Upper lobe of left lung (tissue), 6 donors: ENCODE results near the gene POLR1D. TPM values are rescaled to one million over a fixed set of nuclear protein-coding genes. Genes with fewer than 3 reads are reported as not detected.

Source experiments
- ATAC-seq, 2 donors: fragments of 200-7000 bp; cut with Tn5 transposase; one replicate each; pipeline ENCODE4 v1.9.1; 2022; ENCODE audit warnings: mild to moderate bottlenecking in 2 of 2, moderate library complexity in 2 of 2; ENCODE audit not compliant: low FRiP score in 2 of 2
- DNase-seq, 2 donors: peaks; one replicate each; pipeline ENCODE4 v3.0.0-alpha.2; 2019 to 2020
- H3K27ac ChIP-seq, 4 donors: fragments of 200-600 bp; sonication (generic); one replicate each; pipeline ENCODE4 v1.5.1; 2016 to 2019
- H3K27me3 ChIP-seq, 4 donors: fragments of 200-600 bp; sonication (generic); one replicate each; pipeline ENCODE4 v1.5.1; 2017 to 2019
- H3K36me3 ChIP-seq, 4 donors: fragments of 200-600 bp; sonication (generic); one replicate each; pipeline ENCODE4 v1.5.1; 2016 to 2019
- H3K4me1 ChIP-seq, 4 donors: fragments of 200-600 bp; sonication (generic); one replicate each; pipeline ENCODE4 v1.5.1; 2018 to 2019
- H3K4me3 ChIP-seq, 4 donors: fragments of 200-600 bp; sonication (generic); one replicate each; pipeline ENCODE4 v1.5.1; 2017 to 2019; ENCODE audit warnings: mild to moderate bottlenecking in 2 of 4, moderate library complexity in 1 of 4
- H3K9me3 ChIP-seq, 4 donors: fragments of 200-600 bp; sonication (generic); one replicate each; pipeline ENCODE4 v1.5.1; 2018 to 2019
- EP300 ChIP-seq, 4 donors: sonication (generic); formaldehyde crosslinking; IDR thresholded peaks; one replicate each; pipeline ENCODE4 v1.5.1; 2017; ENCODE audit warnings: antibody characterized with exemption in 4 of 4, control low read depth in 2 of 4
- POLR2A ChIP-seq, 4 donors: fragments of 450-650 bp; IDR thresholded peaks; one replicate each; pipeline ENCODE4 v1.5.1; 2016 to 2017; ENCODE audit warnings: antibody characterized with exemption in 4 of 4, mild to moderate bottlenecking in 2 of 4
- POLR2AphosphoS5 ChIP-seq, 2 donors: sonication (generic); formaldehyde crosslinking; IDR thresholded peaks; one replicate each; pipeline ENCODE4 v1.5.1; 2017; ENCODE audit warnings: antibody characterized with exemption in 2 of 2
- WGBS, 2 donors: methylation state at CpG; one replicate each; pipeline ENCODE4 v1.1.5; 2017 to 2018; 5-methylcytosine and 5-hydroxymethylcytosine counted together
- total RNA-seq, 6 donors: library from RNA; depleted of rRNA in 4 of 6; stranded (reverse); fragments of >200 nt in 4 of 6; gene quantifications; one replicate each; pipeline versions ENCODE4 v1.1.0 to v1.2.1, GENCODE V29; 2016 to 2021
- TF ChIP-seq, protein P1 (sequence below), 6 experiments: fragments of 450-650 bp in 4 of 6; fragments of 200-600 bp in 2 of 6; sonication (generic) in 2 of 6; IDR thresholded peaks; one replicate each; pipeline ENCODE4 v1.5.1; 2016 to 2019; ENCODE audit warnings: antibody characterized with exemption in 6 of 6
- donor health status: DM: no; HTN: no; CAD: no; lungs with moderate emphysema.
- donor health status: DM: no; HTN: yes; CAD: no; lungs with severe emphysema.

The POLR1D gene
- total RNA-seq, 6 donors from 2014 or later = 99.6 to 186 (median 122) TPM

- Histone ChIP-seq H3K27me3 (no peaks in the 10 kb centered on the region), H3K9me3 (no peaks in the 10 kb centered on the region), H3K4me3 (peak overlapping the region; percentile 67 to 96 (median 88)), H3K4me1 (peaks cover 23 to 43% (median 36%) of the 10 kb centered on the region in 4 donors), H3K27ac (peak overlapping the region; percentile 96 to 100 (median 98)), H3K36me3 (peaks cover 0 to 4% (median 0%) of the 10 kb centered on the region in 4 donors)
- TF ChIP-seq, protein P1, sequence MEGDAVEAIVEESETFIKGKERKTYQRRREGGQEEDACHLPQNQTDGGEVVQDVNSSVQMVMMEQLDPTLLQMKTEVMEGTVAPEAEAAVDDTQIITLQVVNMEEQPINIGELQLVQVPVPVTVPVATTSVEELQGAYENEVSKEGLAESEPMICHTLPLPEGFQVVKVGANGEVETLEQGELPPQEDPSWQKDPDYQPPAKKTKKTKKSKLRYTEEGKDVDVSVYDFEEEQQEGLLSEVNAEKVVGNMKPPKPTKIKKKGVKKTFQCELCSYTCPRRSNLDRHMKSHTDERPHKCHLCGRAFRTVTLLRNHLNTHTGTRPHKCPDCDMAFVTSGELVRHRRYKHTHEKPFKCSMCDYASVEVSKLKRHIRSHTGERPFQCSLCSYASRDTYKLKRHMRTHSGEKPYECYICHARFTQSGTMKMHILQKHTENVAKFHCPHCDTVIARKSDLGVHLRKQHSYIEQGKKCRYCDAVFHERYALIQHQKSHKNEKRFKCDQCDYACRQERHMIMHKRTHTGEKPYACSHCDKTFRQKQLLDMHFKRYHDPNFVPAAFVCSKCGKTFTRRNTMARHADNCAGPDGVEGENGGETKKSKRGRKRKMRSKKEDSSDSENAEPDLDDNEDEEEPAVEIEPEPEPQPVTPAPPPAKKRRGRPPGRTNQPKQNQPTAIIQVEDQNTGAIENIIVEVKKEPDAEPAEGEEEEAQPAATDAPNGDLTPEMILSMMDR (IDR thresholded peaks at IDR 0.05) = peak in 5 of 6 experiments; percentile 18 to 68 (median 55)
- no peak for TF ChIP-seq EP300 (IDR thresholded peaks at IDR 0.05)
- DNase-seq = peak in 1 of 2 donors; percentile 41
- ATAC-seq = peak in 1 of 2 donors; percentile 41
- 0 to 2% methylated on average over 11 to 37 of the region's 47 CpGs for WGBS, 2 donors
These were observed 1.8 kb upstream of the POLR1D start for GRCh38 chr13:27619728-27620376.

DNA sequence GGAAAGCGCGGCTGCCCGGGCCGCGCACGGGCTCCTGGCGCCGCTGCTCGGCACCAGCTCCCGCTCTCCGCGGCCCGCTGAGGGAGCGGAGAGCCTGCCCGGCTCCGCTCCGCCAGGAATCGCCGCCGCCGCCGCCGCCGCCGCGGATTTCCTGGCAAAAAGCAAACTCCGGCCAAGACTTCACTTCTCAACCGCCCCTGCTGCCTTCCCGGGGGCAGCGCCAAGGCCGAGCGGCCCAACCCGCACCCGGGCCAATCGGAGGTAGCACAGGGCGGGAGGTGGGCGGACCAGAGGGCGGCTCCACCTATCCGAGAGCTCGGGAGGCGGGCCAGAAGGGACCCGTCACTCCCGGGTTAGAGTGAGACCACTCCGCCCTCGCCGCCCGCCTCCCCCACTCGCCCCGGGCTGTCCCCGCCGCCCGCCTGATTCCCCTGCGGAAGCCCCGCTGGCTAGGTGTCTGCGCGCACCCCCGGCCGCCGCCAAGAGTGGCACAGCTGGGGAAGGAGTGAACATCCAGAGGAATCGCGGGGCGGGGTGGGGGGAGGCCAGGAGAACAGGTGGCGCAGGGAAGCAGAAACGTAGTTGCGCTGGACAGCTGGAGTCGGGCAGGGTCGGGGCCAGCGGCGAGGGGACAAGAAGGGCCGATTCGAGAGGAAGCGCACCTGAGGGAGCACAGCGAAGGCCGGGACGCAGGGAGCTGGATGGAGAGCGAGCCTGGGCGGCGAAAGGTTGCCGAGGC, 1.1 kb upstream of the POLR1D start, which contains the start of gene LNX2:
Gene LNX2, minus strand, starts transcription at position 153 of the 739 bp plus-strand sequence. CDS start 38,826 bp downstream, outside the sequence.
- Histone ChIP-seq H3K27me3 (no peaks in the 10 kb centered on the region), H3K4me3 (peak within 1 kb of the TSS; percentile 67 to 96 (median 88)), H3K9me3 (no peaks in the 10 kb centered on the region), H3K4me1 (peaks cover 23 to 41% (median 38%) of the 10 kb centered on the region in 4 donors), H3K36me3 (peaks cover 0 to 4% (median 0%) of the 10 kb centered on the region in 4 donors), H3K27ac (peak within 1 kb of the TSS; percentile 96 to 100 (median 98))
- TF ChIP-seq EP300 (IDR thresholded peaks at IDR 0.05) (peak in 1 of 4 donors; percentile 19), POLR2AphosphoS5 (IDR thresholded peaks at IDR 0.05) (peak; percentile 56 to 92), POLR2A (IDR thresholded peaks at IDR 0.05) (peak in 3 of 4 donors; percentile 15 to 95 (median 89))
- TF ChIP-seq, protein P1 (IDR thresholded peaks at IDR 0.05) = peak in 2 of 6 experiments; percentile 11 to 30
- WGBS, 2 donors = 0 to 1% methylated on average over 34 to 39 of the region's 79 CpGs
- peak; percentile 97 to 98 for ATAC-seq
- DNase-seq = peak; percentile 99

DNA sequence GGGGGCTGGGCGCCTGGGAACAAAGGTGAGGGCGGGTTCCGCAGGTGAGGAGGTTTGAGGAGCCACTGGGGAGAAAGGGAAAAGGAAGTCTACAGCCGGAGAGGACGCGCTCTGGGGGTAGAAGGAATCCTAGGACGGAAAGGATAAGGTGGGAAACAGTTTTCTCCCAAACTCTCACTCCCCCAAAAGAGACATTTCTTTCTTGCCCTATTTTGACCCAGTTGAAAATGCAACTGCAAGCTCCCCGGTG, 651 bp upstream of the POLR1D start:
- TF ChIP-seq, protein P1 (IDR thresholded peaks at IDR 0.05) = no peak
- TF ChIP-seq POLR2A (IDR thresholded peaks at IDR 0.05) = no peak
- Histone ChIP-seq H3K9me3 (no peaks in the 10 kb centered on the region), H3K36me3 (peaks cover 0 to 4% (median 0%) of the 10 kb centered on the region in 4 donors), H3K27ac (peak overlapping the region; percentile 96 to 100 (median 98)), H3K4me3 (peak overlapping the region; percentile 67 to 96 (median 84)), H3K27me3 (no peaks in the 10 kb centered on the region), H3K4me1 (peaks cover 23 to 41% (median 37%) of the 10 kb centered on the region in 4 donors)
- DNase-seq = no peak
- no peak for ATAC-seq
- WGBS, 2 donors = 0 to 3% methylated on average over 8 of the region's 8 CpGs

DNA sequence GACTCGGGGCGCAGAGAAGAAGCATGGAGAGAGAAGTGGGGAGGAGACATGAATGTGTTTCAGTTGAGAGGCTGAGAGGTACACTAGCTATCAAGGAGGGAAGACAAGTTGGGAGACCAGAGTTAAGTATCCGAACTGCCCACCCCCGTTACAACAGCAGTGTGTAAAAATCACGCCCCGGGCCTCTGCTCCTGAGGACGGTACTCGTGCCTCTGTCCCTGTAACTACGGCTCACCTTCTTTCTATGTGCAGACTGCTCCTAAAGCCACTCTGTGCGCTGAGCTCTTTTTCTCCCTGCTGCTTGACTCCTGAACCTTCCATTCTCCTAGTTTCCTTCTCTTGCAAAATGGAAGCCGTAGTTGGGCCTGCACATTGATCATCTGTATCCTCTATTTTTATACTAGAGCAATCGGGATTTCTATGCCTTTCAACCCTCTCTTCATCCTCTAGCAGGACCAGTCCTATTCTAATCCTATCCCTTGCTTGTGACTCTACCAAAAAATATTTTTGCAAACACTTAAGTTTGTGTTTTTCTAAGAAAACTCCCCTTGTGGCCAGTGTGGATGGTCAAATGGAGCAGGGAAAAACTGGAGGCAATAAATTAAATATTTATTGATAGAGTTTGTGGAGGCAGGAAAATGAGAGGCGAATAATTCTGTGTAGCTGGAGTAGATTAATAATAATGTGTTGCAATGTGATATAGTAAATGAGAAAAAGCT, 569 bp downstream of the POLR1D start:
- no peak for DNase-seq

More for the DNA sequence above, 569 bp downstream of the POLR1D start:
- Histone ChIP-seq H3K27ac (peak overlapping the region; percentile 96 to 100 (median 98)), H3K4me1 (peaks cover 23 to 37% (median 35%) of the 10 kb centered on the region in 4 donors), H3K9me3 (no peaks in the 10 kb centered on the region), H3K36me3 (peaks cover 0 to 4% (median 0%) of the 10 kb centered on the region in 4 donors), H3K4me3 (peak overlapping the region; percentile 67 to 96 (median 84)), H3K27me3 (no peaks in the 10 kb centered on the region)
- no peak for TF ChIP-seq EP300 (IDR thresholded peaks at IDR 0.05)
- TF ChIP-seq, protein P1 (IDR thresholded peaks at IDR 0.05) = peak in 1 of 6 experiments; percentile 23
- ATAC-seq = no peak
- WGBS, 2 donors = 8% methylated on average over 13 of the region's 13 CpGs
